ENCODE measurements around the gene DUSP15.
A peak's percentile ranks its signal among the peaks of the same experiment; 100 is the strongest.

The DUSP15 gene

DNA sequence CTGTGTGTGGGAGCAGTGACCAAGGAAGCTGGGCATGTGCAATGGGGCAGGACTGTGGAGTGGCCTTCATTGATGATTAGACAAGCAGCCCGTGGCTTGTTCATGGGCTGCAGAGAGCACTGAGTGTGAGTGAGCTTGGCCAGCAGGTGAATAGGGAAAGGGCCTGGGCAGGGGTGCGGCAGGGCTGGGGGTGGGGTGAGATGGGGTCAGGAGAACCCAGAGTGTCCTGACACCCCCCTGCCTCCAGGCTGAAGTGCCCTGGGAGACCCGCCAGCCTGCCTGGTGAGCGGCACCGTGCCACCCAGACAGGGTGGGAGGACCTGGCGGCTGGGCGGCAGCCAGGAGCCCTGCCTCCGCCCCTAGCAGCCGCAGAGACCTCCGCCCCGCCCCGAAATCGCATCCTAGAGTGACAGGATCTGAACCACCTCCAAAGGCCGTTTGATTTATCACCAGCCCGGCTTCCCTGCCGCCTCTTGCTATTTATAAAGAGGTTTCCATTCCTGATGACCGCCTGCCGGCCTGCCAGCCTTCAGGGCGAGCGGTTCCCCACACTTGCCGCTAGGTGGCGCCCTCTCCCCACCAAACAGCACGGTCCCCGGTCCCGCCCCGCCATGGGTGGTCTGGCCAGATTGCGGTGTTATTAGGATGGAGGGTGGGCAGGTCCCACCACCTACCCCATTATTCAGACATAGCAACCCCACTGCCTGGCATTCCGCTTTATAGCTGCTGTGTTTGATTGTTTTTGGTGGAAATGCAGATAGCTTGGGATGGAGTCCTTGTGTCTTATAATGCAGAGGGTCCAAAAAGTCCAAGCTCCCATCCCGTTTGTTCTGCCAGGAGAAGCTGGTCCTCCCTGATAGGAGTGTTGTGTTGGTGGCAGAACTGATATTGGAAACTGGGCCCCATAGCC is 47.7 kb downstream of the DUSP15 start:
- Histone ChIP-seq H4K8ac (ENCODE audit: low read depth, low read length) (no peak overlapping the region), H2BK5ac (ENCODE audit: low read length) (no peak overlapping the region), H3K27ac (replicated peaks; ENCODE audit: low read length) (no peak overlapping the region), H3K18ac (ENCODE audit: low read length) (no peak overlapping the region), H3K4me3 (ENCODE audit: low read length in 2 of 2) (no peak overlapping the region), H3K4me1 (ENCODE audit: control insufficient read depth in 2 of 2, insufficient read depth in 1 of 2, low read depth in 1 of 2, low read length in 2 of 2) (peaks cover 7 to 13% of the 10 kb centered on the region in 2 donors), H2AK5ac (ENCODE audit: low read depth, low read length) (peak overlapping the region; percentile 61), H3K36me3 (replicated peaks in 1 of 2; ENCODE audit: control insufficient read depth in 2 of 2, insufficient read depth in 2 of 2, low read length in 2 of 2) (no peaks in the 10 kb centered on the region), H2BK12ac (ENCODE audit: low read length) (no peak overlapping the region), H2BK15ac (ENCODE audit: low read length) (no peak overlapping the region), H3K14ac (ENCODE audit: low read length) (no peak overlapping the region), H4K91ac (ENCODE audit: low read depth, low read length, poor library complexity) (no peak overlapping the region), H3K9ac (ENCODE audit: low read depth, low read length, poor library complexity) (peak overlapping the region; percentile 22), H2AFZ (ENCODE audit: low read length) (peak overlapping the region; percentile 85), H3K23ac (ENCODE audit: low read depth, low read length, poor library complexity) (no peak overlapping the region), H3K9me3 (replicated peaks in 1 of 2; ENCODE audit: control insufficient read depth in 2 of 2, insufficient read depth in 1 of 2, low read depth in 1 of 2, low read length in 2 of 2) (no peaks in the 10 kb centered on the region), H3K79me1 (ENCODE audit: low read depth, low read length) (no peaks in the 10 kb centered on the region), H3K4me2 (ENCODE audit: insufficient read depth, low read length, poor library complexity, severe bottlenecking) (peak overlapping the region; percentile 21), H3K27me3 (ENCODE audit: control insufficient read depth in 3 of 3, insufficient read depth in 3 of 3, low read depth in 1 of 3, low read length in 3 of 3) (no peaks in the 10 kb centered on the region), H3K4ac (ENCODE audit: low read length) (no peak overlapping the region), H2BK120ac (ENCODE audit: low read depth, low read length) (no peak overlapping the region)
- DNase-seq (ENCODE audit: low spot score): peak; percentile 84
- WGBS, 2 donors (ENCODE audit: extremely low coverage in 2 of 2, insufficient read length in 2 of 2, insufficient replicate concordance in 1 of 2): no CpG with 5 or more reads among the region's 29 CpGs

DNA sequence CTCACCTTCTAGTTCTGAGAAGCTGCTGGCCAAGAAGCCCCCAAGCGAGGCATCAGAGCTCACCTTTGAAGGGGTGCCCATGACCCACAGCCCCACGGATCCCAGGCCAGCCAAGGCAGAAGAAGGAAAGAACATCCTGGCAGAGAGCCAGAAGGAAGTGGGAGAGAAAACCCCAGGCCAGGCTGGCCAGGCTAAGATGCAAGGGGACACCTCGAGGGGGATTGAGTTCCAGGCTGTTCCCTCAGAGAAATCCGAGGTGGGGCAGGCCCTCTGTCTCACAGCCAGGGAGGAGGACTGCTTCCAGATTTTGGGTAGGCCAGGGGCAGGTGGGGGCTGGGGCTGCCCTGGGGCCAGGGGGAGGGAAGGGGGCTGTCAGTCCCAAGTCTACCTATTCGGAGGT is 48.9 kb downstream of the DUSP15 start:
- H3K23ac ChIP-seq (ENCODE audit: low read depth, low read length, poor library complexity): no peak overlapping the region
- no peak overlapping the region for H3K4ac ChIP-seq (ENCODE audit: low read length)
- H3K18ac ChIP-seq (ENCODE audit: low read length): no peak overlapping the region
- H3K36me3 ChIP-seq (replicated peaks in 1 of 2; ENCODE audit: control insufficient read depth in 2 of 2, insufficient read depth in 2 of 2, low read length in 2 of 2): no peaks in the 10 kb centered on the region
- no peaks in the 10 kb centered on the region for H3K27me3 ChIP-seq (ENCODE audit: control insufficient read depth in 3 of 3, insufficient read depth in 3 of 3, low read depth in 1 of 3, low read length in 3 of 3)
- peaks cover 7 to 13% of the 10 kb centered on the region in 2 donors for H3K4me1 ChIP-seq (ENCODE audit: control insufficient read depth in 2 of 2, insufficient read depth in 1 of 2, low read depth in 1 of 2, low read length in 2 of 2)
- no peaks in the 10 kb centered on the region for H3K9me3 ChIP-seq (replicated peaks in 1 of 2; ENCODE audit: control insufficient read depth in 2 of 2, insufficient read depth in 1 of 2, low read depth in 1 of 2, low read length in 2 of 2)
- H2AFZ ChIP-seq (ENCODE audit: low read length): no peak overlapping the region
- H3K4me3 ChIP-seq (ENCODE audit: low read length in 2 of 2): no peak overlapping the region
- H2BK12ac ChIP-seq (ENCODE audit: low read length): no peak overlapping the region
- no peak overlapping the region for H2BK5ac ChIP-seq (ENCODE audit: low read length)
- H4K8ac ChIP-seq (ENCODE audit: low read depth, low read length): no peak overlapping the region
- no peak overlapping the region for H3K4me2 ChIP-seq (ENCODE audit: insufficient read depth, low read length, poor library complexity, severe bottlenecking)
- H2AK5ac ChIP-seq (ENCODE audit: low read depth, low read length): no peak overlapping the region
- DNase-seq (ENCODE audit: low spot score): no peak
- WGBS, 2 donors (ENCODE audit: extremely low coverage in 2 of 2, insufficient read length in 2 of 2, insufficient replicate concordance in 1 of 2): no CpG with 5 or more reads among the region's 5 CpGs
- H3K14ac ChIP-seq (ENCODE audit: low read length): no peak overlapping the region
- H3K27ac ChIP-seq (replicated peaks; ENCODE audit: low read length): no peak overlapping the region
- H3K79me1 ChIP-seq (ENCODE audit: low read depth, low read length): no peaks in the 10 kb centered on the region
- H3K9ac ChIP-seq (ENCODE audit: low read depth, low read length, poor library complexity): no peak overlapping the region
- H2BK120ac ChIP-seq (ENCODE audit: low read depth, low read length): no peak overlapping the region
- H4K91ac ChIP-seq (ENCODE audit: low read depth, low read length, poor library complexity): no peak overlapping the region
- no peak overlapping the region for H2BK15ac ChIP-seq (ENCODE audit: low read length)

GRCh38 chr20:31820228-31820627 is 50.1 kb downstream of the DUSP15 start:
- Histone ChIP-seq H2BK15ac (ENCODE audit: low read length) (no peak overlapping the region), H3K4ac (ENCODE audit: low read length) (no peak overlapping the region), H4K91ac (ENCODE audit: low read depth, low read length, poor library complexity) (no peak overlapping the region), H3K4me1 (ENCODE audit: control insufficient read depth in 2 of 2, insufficient read depth in 1 of 2, low read depth in 1 of 2, low read length in 2 of 2) (peaks cover 10 to 13% of the 10 kb centered on the region in 2 donors), H2AK5ac (ENCODE audit: low read depth, low read length) (peak overlapping the region; percentile 12), H3K9me3 (replicated peaks in 1 of 2; ENCODE audit: control insufficient read depth in 2 of 2, insufficient read depth in 1 of 2, low read depth in 1 of 2, low read length in 2 of 2) (no peaks in the 10 kb centered on the region), H3K9ac (ENCODE audit: low read depth, low read length, poor library complexity) (peak overlapping the region; percentile 17), H3K27ac (replicated peaks; ENCODE audit: low read length) (no peak overlapping the region), H3K27me3 (ENCODE audit: control insufficient read depth in 3 of 3, insufficient read depth in 3 of 3, low read depth in 1 of 3, low read length in 3 of 3) (no peaks in the 10 kb centered on the region), H3K4me3 (ENCODE audit: low read length in 2 of 2) (no peak overlapping the region), H2BK12ac (ENCODE audit: low read length) (no peak overlapping the region), H2BK5ac (ENCODE audit: low read length) (no peak overlapping the region), H3K36me3 (replicated peaks in 1 of 2; ENCODE audit: control insufficient read depth in 2 of 2, insufficient read depth in 2 of 2, low read length in 2 of 2) (no peaks in the 10 kb centered on the region), H2AFZ (ENCODE audit: low read length) (no peak overlapping the region), H3K79me1 (ENCODE audit: low read depth, low read length) (no peaks in the 10 kb centered on the region), H2BK120ac (ENCODE audit: low read depth, low read length) (no peak overlapping the region), H3K4me2 (ENCODE audit: insufficient read depth, low read length, poor library complexity, severe bottlenecking) (no peak overlapping the region), H3K23ac (ENCODE audit: low read depth, low read length, poor library complexity) (no peak overlapping the region), H4K8ac (ENCODE audit: low read depth, low read length) (no peak overlapping the region), H3K18ac (ENCODE audit: low read length) (peak overlapping the region; percentile 5), H3K14ac (ENCODE audit: low read length) (peak overlapping the region; percentile 10)
- DNase-seq (ENCODE audit: low spot score): no peak
- WGBS, 2 donors (ENCODE audit: extremely low coverage in 2 of 2, insufficient read length in 2 of 2, insufficient replicate concordance in 1 of 2): no CpG with 5 or more reads among the region's 6 CpGs

GRCh38 chr20:31819083-31819784 is 51.1 kb downstream of the DUSP15 start, which contains the start of gene MYLK2:
TSS of gene MYLK2 (plus strand) at chr20:31819356. CDS start at chr20:31819581, 225 bp downstream.
- no peak for DNase-seq (ENCODE audit: low spot score)
- H2AFZ ChIP-seq (ENCODE audit: low read length): no peak within 1 kb of the TSS
- WGBS, 2 donors (ENCODE audit: extremely low coverage in 2 of 2, insufficient read length in 2 of 2, insufficient replicate concordance in 1 of 2): no CpG with 5 or more reads among the region's 16 CpGs
- H2BK120ac ChIP-seq (ENCODE audit: low read depth, low read length): no peak within 1 kb of the TSS
- H3K4me3 ChIP-seq (ENCODE audit: low read length in 2 of 2): no peak within 1 kb of the TSS
- H2BK12ac ChIP-seq (ENCODE audit: low read length): no peak within 1 kb of the TSS
- H3K4ac ChIP-seq (ENCODE audit: low read length): no peak within 1 kb of the TSS
- no peak within 1 kb of the TSS for H3K27ac ChIP-seq (replicated peaks; ENCODE audit: low read length)
- H3K14ac ChIP-seq (ENCODE audit: low read length): peak within 1 kb of the TSS; percentile 10
- no peaks in the 10 kb centered on the region for H3K79me1 ChIP-seq (ENCODE audit: low read depth, low read length)
- H3K4me1 ChIP-seq (ENCODE audit: control insufficient read depth in 2 of 2, insufficient read depth in 1 of 2, low read depth in 1 of 2, low read length in 2 of 2): peaks cover 11 to 13% of the 10 kb centered on the region in 2 donors
- H3K9ac ChIP-seq (ENCODE audit: low read depth, low read length, poor library complexity): peak within 1 kb of the TSS; percentile 17
- H3K18ac ChIP-seq (ENCODE audit: low read length): peak within 1 kb of the TSS; percentile 12
- no peak within 1 kb of the TSS for H4K91ac ChIP-seq (ENCODE audit: low read depth, low read length, poor library complexity)
- H2BK15ac ChIP-seq (ENCODE audit: low read length): no peak within 1 kb of the TSS
- H3K9me3 ChIP-seq (replicated peaks in 1 of 2; ENCODE audit: control insufficient read depth in 2 of 2, insufficient read depth in 1 of 2, low read depth in 1 of 2, low read length in 2 of 2): no peaks in the 10 kb centered on the region
- no peak within 1 kb of the TSS for H4K8ac ChIP-seq (ENCODE audit: low read depth, low read length)
- no peaks in the 10 kb centered on the region for H3K36me3 ChIP-seq (replicated peaks in 1 of 2; ENCODE audit: control insufficient read depth in 2 of 2, insufficient read depth in 2 of 2, low read length in 2 of 2)
- H3K27me3 ChIP-seq (ENCODE audit: control insufficient read depth in 3 of 3, insufficient read depth in 3 of 3, low read depth in 1 of 3, low read length in 3 of 3): no peaks in the 10 kb centered on the region
- peak within 1 kb of the TSS; percentile 51 for H2AK5ac ChIP-seq (ENCODE audit: low read depth, low read length)
- no peak within 1 kb of the TSS for H2BK5ac ChIP-seq (ENCODE audit: low read length)
- no peak within 1 kb of the TSS for H3K4me2 ChIP-seq (ENCODE audit: insufficient read depth, low read length, poor library complexity, severe bottlenecking)
- no peak within 1 kb of the TSS for H3K23ac ChIP-seq (ENCODE audit: low read depth, low read length, poor library complexity)
